ENCODE data around the gene SNX10.

SNX10 gene

GRCh38 chr7:26423436-26423835 lies 131.8 kb downstream of the SNX10 start:
- Histone ChIP-seq H3K4me1 (ENCODE audit: low read length) (no peaks in the 10 kb centered on the region), H3K9me2 (replicated peaks; ENCODE audit: insufficient read depth, low read length) (no peaks in the 10 kb centered on the region), H3K79me2 (ENCODE audit: low read length) (no peaks in the 10 kb centered on the region), H4K20me1 (ENCODE audit: insufficient read depth, low read length) (no peaks in the 10 kb centered on the region), H3K9ac (ENCODE audit: low read length) (no peak overlapping the region), H3K36me3 (replicated peaks; ENCODE audit: insufficient read depth, low read length) (no peaks in the 10 kb centered on the region), H3K27me3 (replicated peaks; ENCODE audit: insufficient read depth, low read length) (no peaks in the 10 kb centered on the region), H3K27ac (ENCODE audit: low read length) (no peak overlapping the region), H3K9me3 (replicated peaks; ENCODE audit: insufficient read depth, low read length) (no peaks in the 10 kb centered on the region), H2AFZ (ENCODE audit: low read length) (no peak overlapping the region), H3K4me3 (ENCODE audit: low read length) (no peak overlapping the region), H3F3A (ENCODE audit: insufficient read depth, low read length) (no peaks in the 10 kb centered on the region), H3K4me2 (ENCODE audit: low read depth, low read length) (no peak overlapping the region)
- no peak for DNase-seq
- TF ChIP-seq EZH2phosphoT487 (IDR thresholded peaks at IDR 0.05; ENCODE audit: low read length) (no peak), CTCF (IDR thresholded peaks at IDR 0.05; ENCODE audit: low read length) (no peak), EZH2 (optimal IDR thresholded peaks at IDR 0.05; ENCODE audit: low read depth, low read length) (no peak)
